NK-92 (cell line): ENCODE results near the gene TRAPPC3.
"Not testable (repeated sequence)": the region's sequence is repeated elsewhere in the genome, so short reads cannot be mapped to it uniquely, and the experiment has no call there.

Experiments used
- DNase-seq: peaks from one replicate; lab custom pipeline; 2025; ENCODE audit not compliant: unreplicated experiment; lab: John Stamatoyannopoulos, UW

Gene TRAPPC3

DNA sequence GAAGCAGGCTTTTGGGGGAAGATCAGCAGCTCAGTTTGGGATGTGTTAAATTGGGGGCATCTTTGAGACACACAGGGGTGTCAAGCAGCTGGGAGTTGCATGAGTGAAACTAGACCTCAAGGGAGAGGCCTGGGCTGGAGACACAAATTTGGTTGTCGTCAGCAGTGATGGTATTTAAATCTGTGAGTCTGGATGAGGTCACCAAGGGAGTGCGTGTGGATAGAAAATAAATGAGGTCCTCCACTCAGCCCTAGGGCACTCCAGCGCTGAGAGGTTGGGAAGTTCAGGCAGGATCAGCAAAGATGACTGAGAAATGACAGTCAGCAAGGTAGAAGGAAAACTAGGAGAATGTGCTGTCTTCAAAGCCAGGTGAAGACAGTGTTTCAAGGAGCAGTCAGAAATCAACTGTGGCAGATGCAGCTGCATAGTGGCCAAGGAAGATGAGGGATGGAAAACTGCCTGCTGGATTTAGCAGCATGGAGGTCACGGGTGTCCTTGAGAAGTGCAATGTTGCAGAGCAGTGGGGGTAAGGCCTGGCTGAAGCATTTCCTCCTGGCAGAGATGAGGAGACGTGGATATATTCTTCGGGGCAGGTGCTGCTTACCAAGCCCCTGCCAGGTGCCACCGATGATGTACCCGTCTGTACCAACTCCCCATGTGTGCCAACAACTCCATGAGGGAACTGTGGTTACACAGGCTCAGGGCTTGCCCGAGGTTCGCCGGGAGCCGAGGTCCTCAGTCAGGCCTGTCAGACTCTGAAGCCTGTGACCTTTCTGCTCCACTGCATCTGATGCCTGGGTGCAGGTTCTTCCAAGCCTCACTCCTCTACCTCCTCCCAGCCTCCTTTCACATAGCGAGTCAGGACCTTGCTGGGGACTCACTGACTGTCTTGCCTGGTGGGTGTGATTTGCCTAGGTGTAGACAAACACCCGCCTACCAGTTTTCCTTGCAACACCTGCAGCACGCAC lies 17.9 kb upstream of the TRAPPC3 start:
- DNase-seq, result no peak

- DNase-seq, result no peak
These were observed 16.9 kb upstream of the TRAPPC3 start for GRCh38 chr1:36166136-36166535.

DNA sequence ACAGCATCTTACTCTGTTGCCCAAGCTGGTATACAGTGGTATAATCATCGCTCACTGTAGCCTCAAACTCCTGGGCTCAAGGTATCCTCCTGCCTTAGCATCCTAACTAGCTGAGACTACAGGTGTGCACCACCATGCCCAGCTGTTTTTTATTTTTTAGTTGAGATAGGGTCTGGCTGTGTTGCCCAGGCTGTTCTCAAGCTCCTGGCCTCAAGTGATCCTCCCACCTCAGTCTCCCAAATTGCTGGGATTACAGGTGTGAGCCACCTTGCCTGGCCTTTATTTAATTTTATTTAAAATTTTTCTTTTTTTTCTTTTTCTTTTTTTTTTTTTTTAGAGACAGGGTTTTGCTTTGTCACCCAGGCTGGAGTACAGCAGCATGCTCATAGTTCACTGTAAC lies 15.9 kb upstream of the TRAPPC3 start:
- no peak for DNase-seq

GRCh38 chr1:36164361-36164760 lies 15.1 kb upstream of the TRAPPC3 start:
- DNase-seq, result no peak

DNA sequence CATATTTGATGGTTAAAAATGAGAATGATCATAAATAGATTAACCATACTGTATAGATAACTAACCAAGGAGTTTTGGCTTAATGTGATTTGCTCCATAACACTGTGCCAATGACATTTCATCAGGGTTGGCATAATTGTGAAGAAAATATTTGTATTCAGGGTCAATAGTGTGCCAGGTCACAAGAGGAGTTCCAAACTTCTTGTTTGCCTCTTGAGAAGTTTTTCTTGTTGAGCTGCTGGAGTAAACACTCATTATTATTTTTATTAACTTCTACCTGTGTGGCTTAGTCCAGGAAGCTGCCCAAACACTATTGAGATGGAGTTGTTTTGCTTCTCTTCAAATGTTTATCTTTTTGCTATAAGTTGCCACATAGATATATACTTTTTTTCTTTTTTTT lies 14.1 kb upstream of the TRAPPC3 start:
- no peak for DNase-seq

DNA sequence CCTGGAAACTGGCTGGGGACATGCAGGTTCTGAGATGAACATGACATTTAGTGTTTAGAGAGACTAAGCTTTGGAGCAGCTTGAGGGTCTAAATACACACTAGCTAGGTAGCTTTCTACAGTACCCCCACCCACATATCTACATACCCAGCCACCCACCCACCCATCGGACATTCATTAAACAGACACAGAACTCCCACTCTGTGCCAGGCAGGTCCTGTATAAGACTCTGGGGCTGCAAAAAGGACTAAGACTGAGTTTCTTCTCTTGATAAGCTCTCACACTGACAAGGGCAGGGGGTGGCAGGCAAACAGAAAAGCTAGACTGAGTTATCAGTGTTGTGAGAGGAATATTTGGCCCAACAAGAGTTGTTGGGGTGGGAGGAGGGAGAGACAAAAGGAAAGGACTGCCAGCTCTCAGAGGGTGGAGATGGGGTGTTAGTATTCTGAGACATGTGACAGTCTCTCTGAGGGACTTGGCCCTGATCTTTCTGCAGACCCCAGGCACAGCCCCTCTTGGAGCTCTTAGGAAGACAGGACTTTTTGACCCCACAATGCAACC lies 13.5 kb upstream of the TRAPPC3 start:
- DNase-seq, result no peak

DNA sequence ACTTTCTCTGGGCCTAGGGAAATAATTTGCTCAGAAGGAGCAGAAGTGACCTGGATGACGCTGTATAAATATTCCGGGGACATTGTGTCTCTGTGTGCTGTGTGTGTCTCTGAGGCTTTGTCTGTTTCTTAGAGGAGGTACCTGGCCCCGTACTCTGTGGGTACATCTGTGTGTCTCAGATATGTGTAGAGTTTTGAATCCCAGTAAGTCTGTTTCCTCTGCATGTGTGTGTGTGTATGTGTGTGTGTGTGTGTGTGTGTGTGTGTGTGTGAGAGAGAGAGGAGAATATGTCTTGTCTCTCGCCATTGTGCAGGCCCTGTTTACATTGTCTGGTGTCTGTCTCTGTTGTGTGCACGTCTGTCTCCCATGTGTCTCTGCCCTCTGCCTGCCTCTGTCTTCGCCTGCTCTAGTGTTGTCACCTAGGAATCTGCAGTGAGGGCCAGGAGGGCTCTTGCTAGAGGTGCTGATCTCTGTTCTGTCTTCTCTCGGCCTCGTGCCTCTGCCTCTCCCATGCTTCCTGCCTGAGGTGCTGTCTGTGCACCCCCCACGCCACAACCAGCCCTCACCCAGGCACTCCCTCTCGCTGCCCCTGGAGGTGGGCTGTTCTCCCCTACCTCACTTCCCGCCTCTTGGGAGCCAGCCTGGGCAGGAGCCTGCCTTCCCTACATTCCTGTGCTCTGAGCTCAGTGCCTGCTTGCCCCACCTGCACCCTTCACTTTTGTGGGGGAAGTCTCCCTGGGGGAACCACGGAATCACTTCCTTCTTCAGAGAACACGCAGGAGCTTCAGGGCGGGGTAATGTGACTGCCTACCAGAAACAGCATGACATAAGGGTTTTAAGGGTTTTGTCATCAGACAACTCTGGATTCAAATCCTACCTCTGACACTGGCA lies 12.6 kb upstream of the TRAPPC3 start:
- DNase-seq, result no peak

DNA sequence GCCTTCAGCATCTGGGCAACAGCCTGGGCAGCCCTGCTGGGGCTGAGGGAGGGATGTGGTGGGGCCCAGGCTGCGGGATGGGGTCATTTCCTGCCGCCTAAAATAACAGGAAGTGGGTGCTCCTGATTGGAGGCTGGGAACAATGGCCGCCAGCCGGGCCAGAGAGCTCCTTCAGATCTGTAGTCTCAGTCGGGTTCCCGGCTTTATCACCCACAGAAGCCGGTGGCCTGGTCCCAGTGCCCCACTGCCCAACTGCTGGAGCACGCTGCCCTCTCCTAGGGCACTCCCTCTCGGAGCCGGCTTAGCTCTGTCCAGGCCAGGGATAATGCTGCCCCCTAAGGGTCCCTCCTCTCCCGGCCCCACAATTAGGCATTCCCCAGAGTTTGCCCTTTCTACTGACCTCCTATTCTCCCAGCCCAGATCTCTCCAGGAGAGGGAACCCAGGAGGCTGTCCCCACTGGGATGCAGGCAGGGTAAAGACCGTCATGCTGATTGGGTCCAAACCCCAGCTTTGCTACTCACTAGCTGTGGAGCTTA lies 11.7 kb upstream of the TRAPPC3 start:
- no peak for DNase-seq

GRCh38 chr1:36160388-36160948 lies 11.2 kb upstream of the TRAPPC3 start:
- no peak for DNase-seq

- DNase-seq, result no peak
These were observed 10.5 kb upstream of the TRAPPC3 start for GRCh38 chr1:36159614-36160387.

- DNase-seq, result not testable (repeated sequence)
These were observed 9.6 kb upstream of the TRAPPC3 start for GRCh38 chr1:36158827-36159252.

- no peak for DNase-seq
These were observed 8.9 kb upstream of the TRAPPC3 start for GRCh38 chr1:36157973-36158826.

DNA sequence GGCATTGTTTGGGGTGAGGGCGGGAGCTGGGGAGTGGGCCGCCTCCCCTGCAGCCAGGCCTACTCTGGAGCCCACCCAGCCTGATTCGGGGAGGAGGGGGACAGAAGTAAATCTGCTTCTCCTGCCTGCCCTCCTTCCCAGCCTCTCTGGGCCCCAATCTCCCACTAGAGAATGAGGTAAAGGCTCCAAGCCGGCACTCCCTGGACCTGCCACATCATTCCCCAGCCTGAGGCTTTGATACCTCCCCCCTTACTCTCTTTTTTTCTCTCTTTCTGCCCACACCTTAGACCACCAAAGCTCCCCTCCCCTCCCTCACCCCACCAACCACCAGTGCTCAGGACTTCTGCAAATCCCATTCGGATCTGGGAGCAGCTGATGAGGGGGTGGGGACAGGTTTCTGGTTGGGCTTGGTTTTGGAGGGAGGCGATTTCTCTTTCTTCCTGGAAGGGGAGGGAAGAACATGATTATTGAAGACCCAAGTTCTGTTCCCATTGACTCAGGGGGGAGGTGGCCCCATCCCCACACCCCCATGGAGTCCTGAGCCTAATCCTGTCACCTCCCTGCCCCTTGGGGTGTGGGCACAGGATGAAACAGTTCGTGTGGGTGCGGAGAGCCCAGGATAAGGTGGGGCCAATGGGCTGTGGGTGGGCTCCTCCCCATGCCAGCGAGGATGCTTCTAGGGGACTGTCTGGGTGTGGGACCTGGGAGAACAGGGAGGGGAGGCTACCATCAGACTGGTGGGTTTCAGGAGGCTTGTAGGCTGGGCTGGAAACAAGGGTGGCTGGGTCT lies 8.0 kb upstream of the TRAPPC3 start:
- no peak for DNase-seq

- DNase-seq, result no peak
These were observed 7.2 kb upstream of the TRAPPC3 start for GRCh38 chr1:36156329-36157114.

- no peak for DNase-seq
These were observed 6.4 kb upstream of the TRAPPC3 start, which contains the start of gene MAP7D1 for GRCh38 chr1:36155408-36156328. Gene MAP7D1, plus strand, starts transcription at chr1:36156160. Its CDS starts 258 bp downstream, at chr1:36156418.

GRCh38 chr1:36154765-36155407 lies 5.6 kb upstream of the TRAPPC3 start:
- no peak for DNase-seq
